HG03196 (cell line): ENCODE results near the gene LYPD6.

Source experiments
- ATAC-seq: cut with Tn5 transposase; IDR thresholded peaks from one replicate; pipeline ENCODE4 v1.9.1; 2021; ENCODE audit not compliant: unreplicated experiment

LYPD6 gene

DNA sequence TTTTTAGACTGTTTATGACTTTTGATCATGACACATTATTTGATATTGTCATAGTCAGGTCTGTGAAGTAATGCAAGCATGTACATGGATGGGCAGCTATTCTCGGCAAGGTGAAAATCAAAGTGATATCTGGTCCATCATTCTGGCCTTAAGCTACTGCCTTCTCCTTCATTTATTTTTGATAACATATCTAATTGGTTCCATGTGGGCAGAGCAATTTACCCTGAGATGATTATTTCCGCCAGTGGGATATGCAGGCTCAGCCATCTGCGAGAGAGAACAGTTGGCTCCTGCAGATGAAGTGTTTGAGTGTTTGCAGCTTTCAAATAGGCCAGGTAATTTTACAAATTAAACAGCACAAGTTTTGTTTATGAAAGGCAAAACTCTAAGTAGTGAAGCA lies 116.4 kb downstream of the LYPD6 start:
- ATAC-seq = no peak

DNA sequence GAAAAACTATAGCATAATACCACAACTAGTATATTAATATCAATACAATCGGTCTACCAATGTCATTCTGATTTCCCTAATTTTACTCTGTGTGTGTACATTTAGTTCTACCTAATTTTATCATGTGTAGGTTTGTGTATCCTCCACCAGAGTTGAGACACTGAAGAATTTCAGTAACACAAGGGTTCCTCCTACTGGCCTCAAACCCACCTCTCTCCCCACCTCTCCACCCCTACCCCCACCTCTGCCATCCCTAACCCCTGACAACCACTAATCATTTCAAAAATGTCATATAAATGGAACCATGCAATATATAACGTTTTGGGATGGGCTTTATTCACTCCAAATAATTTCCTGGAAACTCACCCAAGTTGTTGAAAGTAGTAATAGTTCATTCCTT lies 117.9 kb downstream of the LYPD6 start:
- ATAC-seq = no peak

DNA sequence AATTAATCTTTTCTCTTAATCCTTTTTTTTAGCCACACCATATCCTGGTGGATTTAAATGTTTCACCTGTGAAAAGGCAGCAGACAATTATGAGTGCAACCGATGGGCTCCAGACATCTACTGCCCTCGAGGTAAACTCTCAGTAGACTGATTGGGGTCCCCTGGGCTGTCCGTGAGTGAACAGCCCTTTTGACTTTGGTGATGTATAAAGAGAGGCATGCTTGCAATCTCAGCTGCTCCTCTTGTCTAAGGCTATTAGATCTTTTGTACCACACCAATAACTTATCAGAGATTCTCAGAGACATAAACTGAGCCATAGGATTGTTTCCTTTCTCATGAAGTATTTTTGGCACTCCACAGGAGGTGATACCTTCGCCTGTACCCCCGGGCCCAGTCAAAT lies 118.6 kb downstream of the LYPD6 start:
- ATAC-seq = no peak

DNA sequence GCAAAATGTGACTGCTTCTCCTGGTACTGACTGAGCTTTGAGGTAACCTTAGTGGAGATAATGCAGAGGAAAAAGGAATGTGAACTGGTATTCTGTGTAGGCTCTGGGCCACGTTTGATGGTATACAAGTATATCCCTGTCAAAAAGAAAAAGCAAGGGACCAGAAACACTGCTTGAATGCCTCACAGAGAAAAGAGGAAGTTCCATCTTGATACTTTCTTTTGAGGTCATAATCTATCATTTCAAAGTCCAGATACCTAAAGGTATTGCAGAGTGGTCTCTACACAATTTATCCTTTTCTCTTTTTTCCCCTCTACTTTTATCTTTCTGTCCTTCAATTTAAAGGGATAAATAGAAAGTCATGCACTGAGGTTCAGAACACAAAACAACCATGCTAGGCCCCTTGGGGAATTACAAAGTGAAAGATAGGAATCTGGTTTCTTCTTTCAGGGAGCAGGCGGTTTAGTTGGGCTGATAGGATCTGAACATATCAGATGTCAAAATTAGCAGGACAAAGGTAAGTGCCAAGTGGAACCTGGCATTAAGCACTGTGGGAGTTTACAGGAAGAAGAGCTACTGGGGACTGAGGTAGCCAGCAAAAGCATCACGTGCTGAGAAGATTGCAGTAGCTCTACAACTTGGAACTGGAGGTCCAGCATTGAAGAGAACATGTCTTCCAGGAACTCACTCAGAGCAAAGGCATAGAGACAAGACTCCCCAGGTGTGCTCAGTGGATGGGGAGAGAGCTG lies 121.2 kb downstream of the LYPD6 start:
- ATAC-seq = no peak

DNA sequence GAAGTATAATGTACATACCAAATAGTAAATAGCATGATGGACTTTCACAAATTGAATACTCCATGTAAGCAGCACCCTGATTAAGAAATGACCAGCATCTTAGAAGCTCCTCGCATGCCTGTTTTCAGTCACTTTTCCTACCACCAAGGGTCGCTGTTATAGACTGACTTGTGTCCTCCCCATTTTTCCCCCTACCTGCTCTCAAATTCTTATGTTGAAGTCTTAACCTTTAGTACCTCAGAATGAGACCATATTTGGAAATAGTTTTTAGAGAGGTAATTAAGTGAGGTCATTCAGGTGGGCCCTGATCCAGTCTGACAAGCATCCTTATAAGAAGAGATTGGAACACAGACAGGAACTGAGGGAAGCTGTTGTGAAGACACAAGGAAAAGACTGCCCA lies 125.9 kb downstream of the LYPD6 start:
- ATAC-seq = no peak

DNA sequence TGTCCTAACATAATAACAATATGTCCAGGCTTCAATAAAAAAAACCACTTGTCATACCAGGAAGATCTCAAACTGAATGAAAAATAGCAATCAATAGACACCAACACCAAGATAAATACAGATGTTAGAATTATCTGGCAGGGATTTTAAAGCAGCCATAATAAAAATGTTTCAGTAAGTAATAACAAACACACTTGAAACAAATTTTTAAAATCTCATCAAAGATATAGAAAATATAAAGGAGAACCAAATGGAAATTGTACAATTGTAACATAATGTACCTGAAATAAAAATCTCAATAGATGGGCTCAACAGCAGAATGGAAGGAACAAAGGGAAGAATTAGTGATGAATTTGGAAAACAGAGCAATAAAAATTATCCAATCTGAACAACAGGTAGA lies 128.1 kb downstream of the LYPD6 start:
- ATAC-seq = no peak

DNA sequence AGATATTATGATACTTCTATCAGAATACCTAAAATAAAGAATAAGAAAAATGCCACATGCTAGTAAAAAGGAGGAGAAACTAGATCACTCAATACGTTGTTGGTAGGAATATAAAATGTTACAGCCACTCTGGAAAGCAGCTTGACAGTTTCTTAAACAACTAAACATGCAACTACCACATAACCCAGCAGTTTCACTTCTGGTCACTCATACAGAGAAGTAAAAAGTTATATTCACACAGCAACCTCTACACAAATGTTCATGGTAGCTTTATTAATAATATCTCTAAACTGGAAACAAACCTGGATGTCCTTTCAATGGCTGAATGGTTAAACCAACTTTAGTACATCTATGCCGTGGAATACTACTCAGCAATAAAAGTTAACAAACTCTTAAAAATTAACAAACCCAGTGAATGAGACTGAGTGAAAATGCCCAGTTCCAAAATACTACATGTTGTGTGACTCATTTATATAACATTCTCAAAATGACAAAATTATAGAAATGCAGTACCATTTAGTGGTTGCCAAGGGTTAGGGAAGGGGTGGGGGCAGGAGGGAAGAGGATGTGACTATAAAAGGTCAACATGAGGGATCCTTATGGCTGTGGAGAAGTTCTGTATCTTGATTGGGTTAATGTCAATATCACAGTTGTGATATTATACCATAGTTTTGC lies 133.1 kb downstream of the LYPD6 start:
- ATAC-seq = peak; percentile 90

DNA sequence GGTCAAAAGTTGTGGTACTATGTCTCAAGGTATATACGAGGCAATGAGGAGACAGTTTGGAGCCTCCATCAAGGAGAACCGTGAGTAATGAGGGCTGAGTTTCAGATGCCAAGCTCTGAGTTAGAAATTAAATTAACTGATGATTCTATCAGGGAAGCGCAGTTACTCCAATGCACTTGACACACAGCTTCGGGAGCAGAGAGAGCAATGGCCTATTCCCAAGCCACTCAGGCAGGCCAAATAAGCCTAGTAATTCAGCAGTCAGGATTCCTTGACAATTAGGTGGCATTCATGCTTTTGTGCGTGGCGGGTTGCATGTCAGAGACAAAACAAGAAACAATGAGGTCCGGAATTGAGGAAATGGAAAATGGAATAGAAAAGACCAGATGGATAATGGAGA lies 134.0 kb downstream of the LYPD6 start:
- no peak for ATAC-seq

DNA sequence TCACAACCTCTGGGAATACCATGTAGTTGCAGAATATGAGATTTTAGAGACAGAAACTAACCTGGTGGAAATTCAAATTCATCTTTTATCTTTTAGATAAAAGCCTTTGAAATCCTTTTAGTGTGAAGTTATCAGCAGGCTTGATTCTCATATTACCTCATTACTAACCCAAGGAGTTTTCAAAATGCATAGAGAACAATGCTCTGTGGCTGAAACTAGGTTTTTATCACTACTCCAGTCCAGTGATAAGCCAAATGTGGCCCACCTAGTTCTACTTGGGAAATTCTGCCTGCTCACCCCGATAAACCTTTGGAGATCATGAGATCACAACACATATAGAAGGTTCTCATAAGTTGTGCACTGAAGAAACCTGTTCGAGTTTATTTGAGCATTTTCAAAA lies 135.5 kb downstream of the LYPD6 start:
- no peak for ATAC-seq

DNA sequence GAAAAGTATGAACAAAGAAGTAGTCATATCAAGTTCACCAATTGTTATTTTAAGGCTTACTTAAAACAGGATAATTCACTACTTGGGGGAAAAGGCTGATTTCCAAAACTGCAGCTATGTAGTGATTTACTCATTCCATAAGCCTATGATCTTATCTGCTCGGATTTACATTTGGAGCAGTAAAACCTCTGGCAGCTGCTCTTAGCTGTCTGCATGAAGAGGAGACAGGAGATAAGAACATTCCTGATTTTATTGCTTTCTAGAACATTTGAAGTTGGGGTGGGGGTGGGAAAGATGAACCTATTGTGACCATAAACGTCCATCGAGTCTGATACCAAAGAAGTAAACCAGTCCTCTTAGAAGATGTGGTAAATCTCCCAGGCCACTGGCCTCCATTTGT lies 136.2 kb downstream of the LYPD6 start:
- ATAC-seq = no peak

DNA sequence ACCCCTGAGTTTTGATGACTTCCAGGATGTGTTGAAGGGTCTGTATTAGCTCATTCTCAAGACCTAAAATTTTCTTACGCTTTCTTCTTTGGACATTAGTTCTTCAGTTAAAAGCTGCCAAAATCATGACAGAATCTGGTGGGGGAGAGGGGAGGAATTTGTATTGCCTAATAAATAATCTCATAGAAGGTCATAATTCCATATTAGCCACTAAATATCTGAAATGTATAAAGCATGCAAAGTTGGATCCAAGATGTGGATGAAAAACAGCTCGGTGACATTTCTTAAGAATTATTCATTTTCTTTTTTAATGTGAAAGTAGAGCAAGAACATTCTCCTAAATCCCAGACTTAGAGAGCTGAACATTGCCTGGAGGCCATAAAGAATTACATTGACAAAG lies 137.0 kb downstream of the LYPD6 start:
- ATAC-seq = no peak

DNA sequence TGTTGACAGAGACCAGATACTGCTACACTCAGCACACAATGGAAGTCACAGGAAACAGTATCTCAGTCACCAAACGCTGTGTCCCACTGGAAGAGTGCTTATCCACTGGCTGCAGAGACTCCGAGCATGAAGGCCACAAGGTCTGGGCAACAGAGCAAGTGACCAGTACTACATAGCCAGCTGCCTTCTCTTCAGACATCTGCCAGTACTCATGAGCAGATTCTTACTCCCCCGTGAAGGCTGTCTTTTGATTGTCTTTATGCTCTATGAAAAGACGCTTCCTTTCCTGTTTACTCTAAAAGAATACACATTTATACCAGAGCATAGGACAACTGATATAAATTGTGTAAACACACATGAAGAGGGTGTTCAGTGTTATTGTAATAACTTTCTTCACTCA lies 138.2 kb downstream of the LYPD6 start:
- ATAC-seq = no peak

DNA sequence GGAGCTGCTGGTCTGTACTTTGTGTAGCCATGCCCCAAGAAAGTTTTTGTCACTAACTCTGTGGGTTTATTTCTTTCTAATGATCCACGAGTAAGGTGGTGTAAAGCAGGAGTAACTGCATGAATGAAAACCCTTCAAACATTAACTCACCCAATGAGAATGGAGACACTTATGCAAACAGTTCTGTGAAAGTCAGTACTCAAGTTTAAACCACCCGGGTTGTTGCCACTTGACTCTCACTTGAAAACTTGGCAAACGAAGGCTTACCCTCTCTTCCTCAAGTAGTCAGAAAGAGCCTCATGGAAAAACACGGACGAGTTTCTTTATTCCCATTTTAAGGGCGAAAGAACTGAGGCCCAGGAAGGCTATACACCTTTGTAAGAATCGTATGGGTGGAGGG lies 139.7 kb downstream of the LYPD6 start:
- ATAC-seq = no peak

DNA sequence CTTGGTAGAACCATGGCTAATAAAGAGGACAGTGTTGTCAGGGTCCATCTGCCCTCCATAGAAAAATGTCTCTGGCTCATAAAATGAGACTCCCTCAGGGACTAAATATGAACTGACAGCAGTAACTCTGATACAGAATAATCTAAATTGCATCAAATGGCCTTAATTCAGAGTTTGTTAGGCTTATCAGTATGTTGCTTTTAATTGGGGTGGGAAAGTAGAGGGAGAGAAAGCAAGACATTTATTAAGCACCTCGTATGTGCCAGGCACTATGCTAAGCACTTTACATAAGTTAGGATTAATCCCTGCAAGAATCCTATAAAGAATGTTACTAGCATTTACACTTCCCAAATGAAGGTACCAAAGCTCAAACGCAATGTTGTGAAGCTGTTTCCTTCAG lies 142.0 kb downstream of the LYPD6 start:
- ATAC-seq = no peak

DNA sequence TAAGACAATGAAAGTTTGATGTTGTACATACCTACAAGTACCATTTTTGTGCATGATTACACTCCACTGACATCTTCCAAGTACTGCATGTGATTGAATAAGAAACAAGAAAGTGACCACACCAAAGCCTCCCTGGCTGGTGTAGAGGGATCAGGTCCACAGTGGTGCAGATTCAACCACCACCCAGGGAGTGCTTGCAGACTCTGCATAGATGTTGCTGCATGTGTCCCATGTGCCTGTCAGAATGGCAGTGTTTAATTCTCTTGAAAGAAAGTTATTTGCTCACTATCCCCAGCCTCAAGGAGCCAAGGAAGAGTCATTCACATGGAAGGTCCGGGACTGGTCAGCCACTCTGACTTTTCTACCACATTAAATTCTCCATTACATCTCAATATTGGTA lies 142.7 kb downstream of the LYPD6 start:
- ATAC-seq = no peak

DNA sequence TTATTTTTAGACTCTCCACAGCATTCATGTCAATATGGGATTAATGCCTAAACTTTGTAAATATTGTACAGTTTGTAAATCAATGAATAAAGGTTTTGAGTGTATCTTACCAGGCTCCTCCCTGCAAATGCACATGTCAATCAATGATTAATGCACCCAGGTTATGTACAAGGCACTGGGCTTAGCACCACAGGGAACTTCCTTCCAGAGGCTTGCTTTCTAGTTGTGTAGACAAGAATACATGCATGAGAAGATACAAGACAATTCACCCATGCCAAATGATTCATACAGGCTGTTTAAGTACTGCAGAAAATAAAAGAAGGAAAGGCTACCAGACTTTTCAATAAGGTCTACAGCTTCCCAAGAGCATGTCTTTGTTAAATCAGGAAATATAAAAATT lies 143.1 kb downstream of the LYPD6 start:
- no peak for ATAC-seq

DNA sequence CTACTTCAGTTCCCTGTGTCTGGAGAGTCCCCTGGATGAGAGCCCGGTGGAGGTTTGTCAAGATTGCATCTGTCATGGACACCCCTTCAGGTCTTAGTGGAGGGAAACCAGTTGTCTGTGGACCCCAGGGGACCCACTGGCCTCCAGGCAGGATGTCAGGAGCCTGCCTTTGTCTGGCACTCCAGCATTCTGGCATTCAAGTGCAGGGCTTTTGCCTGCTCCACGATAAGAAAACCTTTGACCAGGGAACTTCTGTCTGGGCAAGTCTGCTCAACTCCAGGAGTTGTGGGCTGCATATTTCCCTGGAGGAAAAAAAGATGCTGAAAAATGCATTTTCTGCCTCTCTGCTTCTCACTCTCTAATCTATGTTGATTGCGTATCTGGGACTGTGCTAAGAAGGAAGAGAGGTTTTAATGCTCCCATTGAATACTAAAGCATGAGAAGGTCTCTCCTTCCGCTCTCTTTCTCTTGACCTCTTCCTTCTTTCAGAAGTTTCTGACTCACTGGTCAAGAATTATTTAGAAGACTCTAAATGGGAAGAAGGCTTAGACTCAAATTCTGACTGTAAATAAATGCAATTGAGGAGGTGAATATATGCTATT lies 152.7 kb downstream of the LYPD6 start:
- no peak for ATAC-seq

DNA sequence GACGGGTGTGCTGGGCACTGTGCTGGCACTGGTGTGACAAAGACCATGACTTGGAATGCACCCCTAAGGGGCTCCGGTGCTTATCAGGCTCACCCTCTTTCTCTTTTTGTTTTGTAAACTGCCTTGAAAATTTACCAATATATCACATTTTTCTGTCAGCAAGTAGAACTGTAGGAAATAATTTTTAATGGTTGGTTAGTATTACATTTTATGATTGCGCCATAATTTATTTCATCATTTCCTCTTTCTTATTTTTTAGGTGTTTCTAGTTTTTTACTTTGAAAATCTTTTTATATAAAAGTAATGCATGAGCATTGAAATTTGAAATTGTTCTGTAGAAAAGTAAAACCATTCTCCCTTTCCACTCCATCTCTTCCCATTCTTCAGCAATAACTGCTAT lies 156.3 kb downstream of the LYPD6 start:
- ATAC-seq = no peak

DNA sequence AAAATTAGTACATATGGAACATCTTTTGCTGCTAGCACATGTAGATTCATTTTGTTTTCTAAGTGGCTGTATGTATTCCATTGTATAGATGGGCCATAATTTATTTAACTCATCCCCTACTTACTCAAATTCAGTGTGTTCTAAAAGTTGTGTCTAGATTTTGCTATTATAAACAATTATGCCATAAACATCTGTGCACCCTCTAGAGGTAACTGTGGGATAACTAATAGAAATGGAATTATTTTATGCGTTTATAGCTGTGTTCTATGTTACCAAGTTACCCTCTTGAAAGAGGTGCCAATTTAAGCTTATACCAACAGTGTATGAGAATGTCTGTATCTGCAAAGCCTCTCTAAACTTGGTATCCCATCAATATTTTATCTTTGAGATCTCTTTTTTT lies 156.8 kb downstream of the LYPD6 start:
- ATAC-seq = no peak

DNA sequence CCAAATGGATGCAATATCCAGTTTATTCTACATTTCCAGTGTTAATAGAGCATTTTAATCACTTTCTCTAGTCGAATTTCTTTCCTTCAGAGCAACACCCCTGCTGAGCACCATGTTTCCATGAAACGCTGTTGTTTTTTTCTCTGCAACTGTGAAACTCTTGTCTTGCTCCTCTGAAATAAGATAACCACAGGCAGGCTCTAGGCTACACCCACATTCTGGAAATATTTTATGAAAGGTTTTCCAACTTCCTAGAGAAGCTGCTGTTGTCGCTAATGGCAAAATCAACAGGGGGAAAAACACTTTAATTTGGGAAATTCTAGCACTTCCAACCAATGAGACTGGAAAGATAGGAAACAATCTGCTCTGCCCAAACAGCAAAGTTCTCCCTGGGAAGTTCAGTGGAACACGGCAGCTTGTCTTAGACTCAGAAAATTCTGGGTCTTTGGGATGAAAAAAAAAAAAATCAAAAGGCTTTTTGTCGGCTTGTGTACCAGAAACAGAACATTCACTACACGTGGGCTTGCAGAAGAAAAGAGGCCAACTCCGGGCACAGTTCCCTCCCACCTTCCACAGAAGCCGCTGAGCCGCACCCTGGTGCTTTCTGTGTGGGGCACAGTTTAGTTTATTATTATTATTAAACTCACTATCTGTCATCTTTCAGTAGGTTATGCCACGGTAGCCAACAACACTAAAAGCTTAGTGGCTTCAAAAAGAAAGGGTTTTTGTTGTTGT lies 158.5 kb downstream of the LYPD6 start:
- ATAC-seq = no peak

DNA sequence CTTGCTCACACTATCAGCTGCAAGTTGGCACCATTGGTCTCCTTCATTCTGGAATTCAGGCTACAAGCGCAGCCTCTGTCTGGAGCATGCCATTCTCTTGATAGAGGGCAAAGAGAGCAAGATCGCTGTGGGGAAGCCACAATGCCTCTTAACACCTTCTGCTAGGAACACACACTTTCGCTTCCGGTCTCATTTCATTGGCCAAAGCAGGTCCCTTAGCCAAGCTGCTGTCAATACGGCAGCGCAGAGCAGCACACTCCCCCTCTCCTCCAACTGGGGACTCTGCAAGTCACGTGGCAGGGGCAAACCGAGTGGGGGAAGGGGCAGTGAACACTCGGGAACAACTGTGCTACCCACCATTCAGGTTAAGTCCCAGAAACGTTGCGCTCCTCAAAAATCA lies 159.1 kb downstream of the LYPD6 start:
- no peak for ATAC-seq

DNA sequence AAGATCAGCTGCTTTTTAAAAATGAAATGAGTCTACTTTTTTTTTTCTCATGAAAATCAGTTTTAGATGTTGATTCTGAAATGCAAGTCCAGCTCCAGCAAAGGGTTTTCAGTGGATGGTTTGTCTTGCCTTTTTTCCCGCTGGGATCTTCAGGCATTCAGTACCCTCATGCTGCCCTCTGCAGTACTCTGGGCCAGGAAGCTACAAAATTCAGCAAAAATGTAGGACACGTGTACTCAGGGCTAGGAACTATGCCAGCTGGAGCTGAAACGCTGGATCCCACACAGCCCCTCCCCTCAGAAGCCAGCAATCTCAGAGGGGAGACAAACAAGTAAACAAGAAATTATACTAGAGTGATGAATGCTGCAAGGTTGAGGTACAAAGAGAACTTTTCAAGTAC lies 159.9 kb downstream of the LYPD6 start:
- no peak for ATAC-seq
